ENCODE results near the gene ZNF331.

GRCh38 chr19:53595510-53595867 lies 57.5 kb downstream of the ZNF331 start:
- TF ChIP-seq CTCF (IDR thresholded peaks at IDR 0.05) (no peak), POLR2A (IDR thresholded peaks at IDR 0.05) (no peak)

All from esophagus squamous epithelium (tissue), 4 donors.